Measurements from ENCODE around the gene TMEM217. TPM values are rescaled to one million over a fixed set of nuclear protein-coding genes. Genes with fewer than 3 reads are reported as not detected.

Gene TMEM217
- total RNA-seq, 4 donors from 2014 or later = 0.41 to 1.4 (median 1.1) TPM; not detected in 1

DNA sequence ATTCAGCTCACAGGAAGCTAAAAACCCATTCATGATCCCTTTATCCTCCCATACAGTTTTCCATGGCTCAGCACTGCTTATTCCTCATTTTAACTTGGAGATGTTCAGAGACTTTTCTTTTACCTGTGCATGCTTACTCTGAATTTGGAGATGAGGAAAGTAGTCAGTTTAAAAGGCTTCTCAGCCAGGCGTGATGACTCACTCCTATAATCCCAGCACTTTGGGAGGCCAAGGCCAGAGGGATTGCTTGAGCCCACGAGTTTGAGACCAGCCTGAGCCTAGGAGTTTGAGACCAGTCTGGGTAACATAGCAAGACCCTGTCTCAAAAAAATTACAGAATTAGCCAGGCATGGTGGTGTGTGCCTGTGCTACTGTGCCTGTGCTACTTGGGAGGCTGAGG lies 30.3 kb upstream of the TMEM217 start:
- in situ Hi-C loops (cut with MboI; ENCODE audit: low pct_ligation_motif_present in 1 of 4, low pct_unique_long_range_greater_than_20kb in 1 of 4, low sequenced_read_pairs in 3 of 4) = no loop called here
- DNase-seq = no peak
- intact Hi-C loops (cut with DNase I; ENCODE audit: low total_unique reads) = no loop called here
- Histone ChIP-seq H3K27me3 (no peaks in the 10 kb centered on the region), H3K27ac (no peak overlapping the region), H3K36me3 (peaks cover 0 to 36% (median 6%) of the 10 kb centered on the region in 4 donors), H3K4me3 (no peak overlapping the region), H3K9me3 (no peaks in the 10 kb centered on the region), H3K4me1 (peaks cover 0 to 10% (median 5%) of the 10 kb centered on the region in 4 donors)
- 82% methylated on average over 2 of the region's 2 CpGs; no CpG with 5 or more reads in 1 of the 2 donors for WGBS, 2 donors (ENCODE audit: low coverage in 1 of 2)
- TF ChIP-seq EP300 (IDR thresholded peaks at IDR 0.05; ENCODE audit: low read depth) (no peak), POLR2A (IDR thresholded peaks at IDR 0.05) (no peak), POLR2AphosphoS5 (IDR thresholded peaks at IDR 0.05) (no peak)
- TF ChIP-seq, protein P1, sequence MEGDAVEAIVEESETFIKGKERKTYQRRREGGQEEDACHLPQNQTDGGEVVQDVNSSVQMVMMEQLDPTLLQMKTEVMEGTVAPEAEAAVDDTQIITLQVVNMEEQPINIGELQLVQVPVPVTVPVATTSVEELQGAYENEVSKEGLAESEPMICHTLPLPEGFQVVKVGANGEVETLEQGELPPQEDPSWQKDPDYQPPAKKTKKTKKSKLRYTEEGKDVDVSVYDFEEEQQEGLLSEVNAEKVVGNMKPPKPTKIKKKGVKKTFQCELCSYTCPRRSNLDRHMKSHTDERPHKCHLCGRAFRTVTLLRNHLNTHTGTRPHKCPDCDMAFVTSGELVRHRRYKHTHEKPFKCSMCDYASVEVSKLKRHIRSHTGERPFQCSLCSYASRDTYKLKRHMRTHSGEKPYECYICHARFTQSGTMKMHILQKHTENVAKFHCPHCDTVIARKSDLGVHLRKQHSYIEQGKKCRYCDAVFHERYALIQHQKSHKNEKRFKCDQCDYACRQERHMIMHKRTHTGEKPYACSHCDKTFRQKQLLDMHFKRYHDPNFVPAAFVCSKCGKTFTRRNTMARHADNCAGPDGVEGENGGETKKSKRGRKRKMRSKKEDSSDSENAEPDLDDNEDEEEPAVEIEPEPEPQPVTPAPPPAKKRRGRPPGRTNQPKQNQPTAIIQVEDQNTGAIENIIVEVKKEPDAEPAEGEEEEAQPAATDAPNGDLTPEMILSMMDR (IDR thresholded peaks at IDR 0.05) = no peak

DNA sequence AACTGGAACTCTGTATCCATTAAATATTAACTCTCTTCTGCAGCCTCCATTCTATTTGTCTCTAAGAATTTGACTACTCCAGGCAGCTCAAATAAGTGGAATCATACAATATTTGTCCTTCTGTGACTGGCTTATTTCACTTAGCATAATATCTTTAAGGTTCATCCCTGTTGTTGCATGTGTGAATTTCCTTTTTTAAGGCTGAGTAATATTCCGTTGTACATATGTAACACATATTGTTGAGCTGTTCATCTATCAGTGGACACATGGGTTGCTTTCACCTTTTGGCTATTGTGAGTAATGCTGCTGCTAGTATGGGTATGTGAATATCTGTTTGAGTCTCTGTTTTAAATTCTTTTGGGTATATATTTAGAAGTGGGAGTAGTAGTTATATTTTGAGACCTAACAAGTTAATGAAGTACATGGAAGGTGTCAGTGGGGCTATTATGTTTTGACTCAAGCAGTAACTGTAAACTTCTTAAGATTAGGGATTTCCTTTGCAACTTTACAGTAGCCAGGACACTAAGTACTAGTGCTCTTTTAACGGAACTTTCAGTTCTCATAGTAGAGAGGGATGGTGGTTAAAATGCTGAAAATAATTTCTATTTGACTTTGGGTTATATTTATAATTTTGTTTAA lies 29.7 kb upstream of the TMEM217 start:
- Histone ChIP-seq H3K36me3 (peaks cover 0 to 34% (median 6%) of the 10 kb centered on the region in 4 donors), H3K9me3 (no peaks in the 10 kb centered on the region), H3K4me3 (no peak overlapping the region), H3K4me1 (peaks cover 0 to 12% (median 7%) of the 10 kb centered on the region in 4 donors), H3K27ac (no peak overlapping the region), H3K27me3 (no peaks in the 10 kb centered on the region)
- no peak for DNase-seq
- intact Hi-C loops (cut with DNase I; ENCODE audit: low total_unique reads) = no loop called here
- TF ChIP-seq POLR2AphosphoS5 (IDR thresholded peaks at IDR 0.05) (no peak), EP300 (IDR thresholded peaks at IDR 0.05; ENCODE audit: low read depth) (no peak), POLR2A (IDR thresholded peaks at IDR 0.05) (no peak)
- TF ChIP-seq, protein P1 (IDR thresholded peaks at IDR 0.05) = no peak
- in situ Hi-C loops (cut with MboI; ENCODE audit: low pct_ligation_motif_present in 1 of 4, low pct_unique_long_range_greater_than_20kb in 1 of 4, low sequenced_read_pairs in 3 of 4) = no loop called here
- 87 to 91% methylated on average over 2 of the region's 2 CpGs for WGBS, 2 donors (ENCODE audit: low coverage in 1 of 2)

- TF ChIP-seq POLR2A (IDR thresholded peaks at IDR 0.05) = no peak
- TF ChIP-seq, protein P1 (IDR thresholded peaks at IDR 0.05) = no peak
- WGBS, 2 donors (ENCODE audit: low coverage in 1 of 2) = 95 to 100% methylated on average over 3 to 4 of the region's 4 CpGs
- intact Hi-C loops (cut with DNase I; ENCODE audit: low total_unique reads) (no loop called here), in situ Hi-C loops (cut with MboI; ENCODE audit: low pct_ligation_motif_present in 1 of 4, low pct_unique_long_range_greater_than_20kb in 1 of 4, low sequenced_read_pairs in 3 of 4) (no loop called here)
- H3K27me3 ChIP-seq = no peaks in the 10 kb centered on the region
- no peaks in the 10 kb centered on the region for H3K9me3 ChIP-seq
- peaks cover 0 to 26% (median 6%) of the 10 kb centered on the region in 4 donors for H3K36me3 ChIP-seq
- DNase-seq = no peak
- no peak overlapping the region for H3K27ac ChIP-seq
- no peak overlapping the region for H3K4me3 ChIP-seq
- peaks cover 0 to 13% (median 7%) of the 10 kb centered on the region in 4 donors for H3K4me1 ChIP-seq
Measured at GRCh38 chr6:37285861-37286311, 27.9 kb upstream of the TMEM217 start.

DNA sequence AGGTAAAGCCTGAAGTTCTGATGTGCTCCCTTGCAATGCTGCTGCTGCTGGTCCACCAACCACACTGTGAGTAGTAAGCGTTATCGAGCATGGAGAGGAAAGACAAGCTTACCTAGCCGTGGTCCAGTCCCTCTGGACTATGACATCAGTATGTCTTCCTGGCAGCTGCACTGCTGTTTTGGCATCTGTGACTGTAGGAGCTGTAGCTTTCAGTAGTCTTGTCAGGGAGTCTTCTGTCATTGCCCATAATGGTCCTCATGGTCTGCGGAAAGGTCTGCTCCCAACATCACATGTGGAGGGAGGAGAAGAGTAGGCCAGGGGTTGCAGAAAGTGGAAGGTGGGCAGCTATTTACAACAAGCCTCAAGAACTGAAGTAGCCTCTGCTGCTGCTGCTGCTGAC lies 26.8 kb upstream of the TMEM217 start:
- Histone ChIP-seq H3K9me3 (no peaks in the 10 kb centered on the region), H3K27ac (no peak overlapping the region), H3K4me1 (peaks cover 0 to 13% (median 7%) of the 10 kb centered on the region in 4 donors), H3K4me3 (no peak overlapping the region), H3K36me3 (peaks cover 0 to 26% (median 6%) of the 10 kb centered on the region in 4 donors), H3K27me3 (no peaks in the 10 kb centered on the region)
- WGBS, 2 donors (ENCODE audit: low coverage in 1 of 2) = 95% methylated on average over 4 of the region's 4 CpGs; no CpG with 5 or more reads in 1 of the 2 donors
- no peak for TF ChIP-seq EP300 (IDR thresholded peaks at IDR 0.05; ENCODE audit: low read depth)
- TF ChIP-seq, protein P1 (IDR thresholded peaks at IDR 0.05) = no peak
- no peak for TF ChIP-seq POLR2AphosphoS5 (IDR thresholded peaks at IDR 0.05)
- TF ChIP-seq POLR2A (IDR thresholded peaks at IDR 0.05) = no peak
- intact Hi-C loops (cut with DNase I; ENCODE audit: low total_unique reads) = no loop called here
- no peak for DNase-seq
- in situ Hi-C loops (cut with MboI; ENCODE audit: low pct_ligation_motif_present in 1 of 4, low pct_unique_long_range_greater_than_20kb in 1 of 4, low sequenced_read_pairs in 3 of 4) = no loop called here
